ENCODE results near the gene BLOC1S6.

Gene BLOC1S6

GRCh38 chr15:45551676-45552075 is 35.5 kb upstream of the BLOC1S6 start:
- H3K9me3 ChIP-seq (ENCODE audit: control insufficient read depth, insufficient read depth, low read length), result no peaks in the 10 kb centered on the region
- TF ChIP-seq EZH2phosphoT487 (IDR thresholded peaks at IDR 0.05; ENCODE audit: borderline replicate concordance, low read length), result no peak
- H3K4me2 ChIP-seq (ENCODE audit: low read length), result no peak overlapping the region
- H3K27ac ChIP-seq (ENCODE audit: low read depth, low read length), result no peak overlapping the region
- no peaks in the 10 kb centered on the region for H3K9me2 ChIP-seq (replicated peaks; ENCODE audit: control insufficient read depth, low read length)
- peaks cover 37% of the 10 kb centered on the region for H3K4me1 ChIP-seq (ENCODE audit: control insufficient read depth, low read length)
- H3K4me3 ChIP-seq (ENCODE audit: low read length), result no peak overlapping the region
- H3K36me3 ChIP-seq (ENCODE audit: control insufficient read depth, low read length), result no peaks in the 10 kb centered on the region
- no peaks in the 10 kb centered on the region for H3K79me2 ChIP-seq (ENCODE audit: control insufficient read depth, low read length)
- 0 out of 2 replicates have a peak, but pooled peaks cover under 1% of the 10 kb centered on the region for H3F3A ChIP-seq (ENCODE audit: control insufficient read depth, insufficient read depth)
- no peaks in the 10 kb centered on the region for H3K27me3 ChIP-seq (ENCODE audit: control insufficient read depth, low read length)
- H4K20me1 ChIP-seq (ENCODE audit: control insufficient read depth, insufficient read depth, low read depth, low read length), result no peaks in the 10 kb centered on the region

- no peaks in the 10 kb centered on the region for H3K9me3 ChIP-seq (ENCODE audit: control insufficient read depth, insufficient read depth, low read length)
- no peaks in the 10 kb centered on the region for H3K36me3 ChIP-seq (ENCODE audit: control insufficient read depth, low read length)
- no peaks in the 10 kb centered on the region for H3K79me2 ChIP-seq (ENCODE audit: control insufficient read depth, low read length)
- no peaks in the 10 kb centered on the region for H3K9me2 ChIP-seq (replicated peaks; ENCODE audit: control insufficient read depth, low read length)
- H4K20me1 ChIP-seq (ENCODE audit: control insufficient read depth, insufficient read depth, low read depth, low read length), result no peaks in the 10 kb centered on the region
- H3K4me2 ChIP-seq (ENCODE audit: low read length), result peak overlapping the region; percentile 37
- H3K27me3 ChIP-seq (ENCODE audit: control insufficient read depth, low read length), result no peaks in the 10 kb centered on the region
- no peak overlapping the region for H3K4me3 ChIP-seq (ENCODE audit: low read length)
- no peak overlapping the region for H3K27ac ChIP-seq (ENCODE audit: low read depth, low read length)
- H3K4me1 ChIP-seq (ENCODE audit: control insufficient read depth, low read length), result peaks cover 32% of the 10 kb centered on the region
- TF ChIP-seq EZH2phosphoT487 (IDR thresholded peaks at IDR 0.05; ENCODE audit: borderline replicate concordance, low read length) (no peak), CTCF (IDR thresholded peaks at IDR 0.05; ENCODE audit: low read depth, low read length, poor library complexity, severe bottlenecking) (no peak)
- H3F3A ChIP-seq (ENCODE audit: control insufficient read depth, insufficient read depth), result no peaks in the 10 kb centered on the region
These were observed 31.1 kb upstream of the BLOC1S6 start for GRCh38 chr15:45555934-45556608.

- Histone ChIP-seq H4K20me1 (ENCODE audit: control insufficient read depth, insufficient read depth, low read depth, low read length) (no peaks in the 10 kb centered on the region), H3K9me3 (ENCODE audit: control insufficient read depth, insufficient read depth, low read length) (peaks cover 12% of the 10 kb centered on the region), H3F3A (ENCODE audit: control insufficient read depth, insufficient read depth) (no peaks in the 10 kb centered on the region), H3K4me2 (ENCODE audit: low read length) (peak overlapping the region; percentile 83), H3K9me2 (replicated peaks; ENCODE audit: control insufficient read depth, low read length) (no peaks in the 10 kb centered on the region), H3K79me2 (ENCODE audit: control insufficient read depth, low read length) (no peaks in the 10 kb centered on the region), H3K27me3 (ENCODE audit: control insufficient read depth, low read length) (no peaks in the 10 kb centered on the region), H3K36me3 (ENCODE audit: control insufficient read depth, low read length) (peaks cover 6% of the 10 kb centered on the region; the same call in 1 of the 2 replicates), H3K4me1 (ENCODE audit: control insufficient read depth, low read length) (peaks cover 45% of the 10 kb centered on the region), H3K4me3 (ENCODE audit: low read length) (peak overlapping the region; percentile 56), H3K27ac (ENCODE audit: low read depth, low read length) (peak overlapping the region; percentile 72)
- TF ChIP-seq EZH2phosphoT487 (IDR thresholded peaks at IDR 0.05; ENCODE audit: borderline replicate concordance, low read length) (no peak), CTCF (IDR thresholded peaks at IDR 0.05; ENCODE audit: low read depth, low read length, poor library complexity, severe bottlenecking) (no peak)
These were observed 14.6 kb upstream of the BLOC1S6 start for GRCh38 chr15:45572617-45573016.

- peaks cover 48% of the 10 kb centered on the region for H3K4me1 ChIP-seq (ENCODE audit: control insufficient read depth, low read length)
- H3K4me2 ChIP-seq (ENCODE audit: low read length), result no peak overlapping the region
These were observed 13.1 kb upstream of the BLOC1S6 start for GRCh38 chr15:45573961-45574629.

More at GRCh38 chr15:45573961-45574629, 13.1 kb upstream of the BLOC1S6 start:
- H3K27ac ChIP-seq (ENCODE audit: low read depth, low read length), result no peak overlapping the region
- H4K20me1 ChIP-seq (ENCODE audit: control insufficient read depth, insufficient read depth, low read depth, low read length), result no peaks in the 10 kb centered on the region
- TF ChIP-seq CTCF (IDR thresholded peaks at IDR 0.05; ENCODE audit: low read depth, low read length, poor library complexity, severe bottlenecking) (peak; percentile 58), EZH2phosphoT487 (IDR thresholded peaks at IDR 0.05; ENCODE audit: borderline replicate concordance, low read length) (no peak)
- peaks cover 6% of the 10 kb centered on the region; the same call in 1 of the 2 replicates for H3K36me3 ChIP-seq (ENCODE audit: control insufficient read depth, low read length)
- no peaks in the 10 kb centered on the region for H3K27me3 ChIP-seq (ENCODE audit: control insufficient read depth, low read length)
- H3K9me2 ChIP-seq (replicated peaks; ENCODE audit: control insufficient read depth, low read length), result no peaks in the 10 kb centered on the region
- H3K4me3 ChIP-seq (ENCODE audit: low read length), result no peak overlapping the region
- peaks cover 6% of the 10 kb centered on the region for H3F3A ChIP-seq (ENCODE audit: control insufficient read depth, insufficient read depth)
- peaks cover 12% of the 10 kb centered on the region for H3K9me3 ChIP-seq (ENCODE audit: control insufficient read depth, insufficient read depth, low read length)
- H3K79me2 ChIP-seq (ENCODE audit: control insufficient read depth, low read length), result no peaks in the 10 kb centered on the region
